Breast epithelium (tissue), 3 donors: ENCODE results near the gene HSFX3.
"Not testable (repeated sequence)": the region's sequence is repeated elsewhere in the genome, so short reads cannot be mapped to it uniquely, and the experiment has no call there.

ENCODE experiments used
- POLR2A ChIP-seq: fragments of 450-650 bp; IDR thresholded peaks from one replicate; pipeline ENCODE4 v1.6.1; 2016; ENCODE audit warnings: antibody characterized with exemption, mild to moderate bottlenecking, moderate library complexity
- POLR2AphosphoS5 ChIP-seq, 3 donors: sonication (generic); formaldehyde crosslinking; IDR thresholded peaks; one replicate each; pipeline ENCODE4 v1.6.1; 2017; ENCODE audit warnings: antibody characterized with exemption in 3 of 3
- TF ChIP-seq, protein P1 (sequence below), 3 donors: fragments of 450-650 bp; IDR thresholded peaks; one replicate each; pipeline ENCODE4 v1.5.1; 2016 to 2017; ENCODE audit warnings: antibody characterized with exemption in 3 of 3, mild to moderate bottlenecking in 3 of 3, moderate library complexity in 3 of 3

DNA sequence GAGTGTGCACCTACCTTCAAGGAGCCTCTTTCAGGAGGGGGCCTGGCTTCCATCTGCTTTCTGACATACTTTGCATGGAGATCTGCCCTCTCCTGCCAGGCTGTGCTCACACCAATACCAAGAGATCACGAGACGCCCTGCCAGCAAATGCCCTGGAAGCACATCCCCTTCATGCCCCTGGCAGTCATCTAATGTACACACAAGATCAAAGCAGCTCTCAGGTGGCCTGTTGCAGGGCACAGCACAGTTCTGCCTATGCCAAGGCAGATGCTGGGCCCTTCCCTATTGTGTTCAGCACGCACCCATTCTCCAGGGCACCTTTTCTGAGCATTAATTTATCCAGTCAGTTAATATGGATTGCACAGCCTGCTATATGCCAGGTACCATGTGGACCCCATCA, 16.9 kb downstream of the HSFX3 start:
- TF ChIP-seq POLR2A; POLR2AphosphoS5 (IDR thresholded peaks at IDR 0.05): not testable (repeated sequence)
- TF ChIP-seq, protein P1, sequence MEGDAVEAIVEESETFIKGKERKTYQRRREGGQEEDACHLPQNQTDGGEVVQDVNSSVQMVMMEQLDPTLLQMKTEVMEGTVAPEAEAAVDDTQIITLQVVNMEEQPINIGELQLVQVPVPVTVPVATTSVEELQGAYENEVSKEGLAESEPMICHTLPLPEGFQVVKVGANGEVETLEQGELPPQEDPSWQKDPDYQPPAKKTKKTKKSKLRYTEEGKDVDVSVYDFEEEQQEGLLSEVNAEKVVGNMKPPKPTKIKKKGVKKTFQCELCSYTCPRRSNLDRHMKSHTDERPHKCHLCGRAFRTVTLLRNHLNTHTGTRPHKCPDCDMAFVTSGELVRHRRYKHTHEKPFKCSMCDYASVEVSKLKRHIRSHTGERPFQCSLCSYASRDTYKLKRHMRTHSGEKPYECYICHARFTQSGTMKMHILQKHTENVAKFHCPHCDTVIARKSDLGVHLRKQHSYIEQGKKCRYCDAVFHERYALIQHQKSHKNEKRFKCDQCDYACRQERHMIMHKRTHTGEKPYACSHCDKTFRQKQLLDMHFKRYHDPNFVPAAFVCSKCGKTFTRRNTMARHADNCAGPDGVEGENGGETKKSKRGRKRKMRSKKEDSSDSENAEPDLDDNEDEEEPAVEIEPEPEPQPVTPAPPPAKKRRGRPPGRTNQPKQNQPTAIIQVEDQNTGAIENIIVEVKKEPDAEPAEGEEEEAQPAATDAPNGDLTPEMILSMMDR (IDR thresholded peaks at IDR 0.05) = not testable (repeated sequence)
